ENCODE results near the gene C17orf50.

- TF ChIP-seq POLR2A (IDR thresholded peaks at IDR 0.05) (no peak), CTCF (IDR thresholded peaks at IDR 0.05) (no peak)
Measured at GRCh38 chr17:35791681-35792350, 31.1 kb downstream of the C17orf50 start.
